GM23338 (cell line): ENCODE results near the gene MUC21. TPM values are rescaled to one million over a fixed set of nuclear protein-coding genes. Genes with fewer than 3 reads are reported as not detected.

Experiments
- ATAC-seq: fragments of 200-7000 bp; cut with Tn5 transposase; 3 replicates; pipeline ENCODE4 v1.9.1; 2020
- DNase-seq: peaks from one replicate; pipeline ENCODE4 v3.0.0-alpha.2; 2015; ENCODE audit warnings: low spot score
- H2AFZ ChIP-seq: fragments of 200-600 bp; sonication (generic); 2 replicates; pipeline ENCODE4 v1.8.0; 2016; ENCODE audit warnings: antibody characterized with exemption, mild to moderate bottlenecking, moderate library complexity
- H3F3A ChIP-seq: fragments of 200-600 bp; sonication (generic); replicated peaks from 2 replicates; pipeline ENCODE4 v1.8.0; 2017; ENCODE audit warnings: antibody characterized with exemption, mixed run types, low read depth
- H3K27ac ChIP-seq: fragments of 200-600 bp; sonication (generic); 2 replicates; pipeline ENCODE4 v1.6.1; 2016; ENCODE audit warnings: low read depth
- H3K27me3 ChIP-seq: fragments of 200-600 bp; sonication (generic); 2 replicates; pipeline ENCODE4 v1.8.0; 2016; ENCODE audit warnings: mild to moderate bottlenecking, mixed run types, moderate library complexity; ENCODE audit not compliant: insufficient read depth
- H3K36me3 ChIP-seq: fragments of 200-600 bp; sonication (generic); 2 replicates; pipeline ENCODE4 v1.8.0; 2016; ENCODE audit warnings: mild to moderate bottlenecking; ENCODE audit not compliant: insufficient read depth
- H3K4me1 ChIP-seq: fragments of 200-600 bp; sonication (generic); 2 replicates; pipeline ENCODE4 v1.8.0; 2016; ENCODE audit warnings: mild to moderate bottlenecking, moderate library complexity; ENCODE audit not compliant: insufficient read depth
- H3K4me2 ChIP-seq: fragments of 200-600 bp; sonication (generic); 2 replicates; pipeline ENCODE4 v1.7.1; 2017; ENCODE audit warnings: mixed run types
- H3K4me3 ChIP-seq: fragments of 200-600 bp; sonication (generic); 2 replicates; pipeline ENCODE4 v1.6.1; 2016; ENCODE audit warnings: mixed run types
- H3K79me2 ChIP-seq: fragments of 200-600 bp; sonication (generic); replicated peaks from 2 replicates; pipeline ENCODE4 v1.8.0; 2017; ENCODE audit warnings: mild to moderate bottlenecking; ENCODE audit not compliant: insufficient read depth
- H3K9me2 ChIP-seq: fragments of 200-600 bp; sonication (generic); 2 replicates; pipeline ENCODE4 v1.8.0; 2017; ENCODE audit not compliant: insufficient read depth
- H4K20me1 ChIP-seq: fragments of 200-600 bp; sonication (generic); replicated peaks from 2 replicates; pipeline ENCODE4 v1.8.0; 2017; ENCODE audit warnings: mild to moderate bottlenecking; ENCODE audit not compliant: insufficient read depth
- H3K27ac Mint-ChIP-seq: 2 replicates; pipeline ENCODE4 v1.8.0; 2020; ENCODE audit warnings: inconsistent platforms, mild to moderate bottlenecking, moderate library complexity, mixed read lengths
- H3K27me3 Mint-ChIP-seq: 3 replicates; pipeline ENCODE4 v1.8.0; 2022; ENCODE audit warnings: low read depth, mild to moderate bottlenecking, moderate library complexity, mixed read lengths, inconsistent platforms; ENCODE audit not compliant: insufficient read depth, poor library complexity
- H3K36me3 Mint-ChIP-seq: 3 replicates; pipeline ENCODE4 v1.8.0; 2021; ENCODE audit warnings: low read depth, mild to moderate bottlenecking, inconsistent platforms, moderate library complexity, mixed read lengths
- H3K4me1 Mint-ChIP-seq: 3 replicates; pipeline ENCODE4 v1.8.0; 2020; ENCODE audit warnings: mild to moderate bottlenecking, inconsistent platforms, mixed read lengths
- H3K4me3 Mint-ChIP-seq: 3 replicates; pipeline ENCODE4 v1.8.0; 2021; ENCODE audit warnings: moderate library complexity, mild to moderate bottlenecking, inconsistent platforms, mixed read lengths
- H3K9me3 Mint-ChIP-seq: 3 replicates; pipeline ENCODE4 v1.8.0; 2020; ENCODE audit warnings: moderate library complexity, mild to moderate bottlenecking, inconsistent platforms, mixed read lengths
- CTCF ChIP-seq, 2 experiments: fragments of 200-600 bp in 1 of 2; sonication (generic) in 1 of 2; conservative IDR thresholded peaks; 2 replicates each; pipeline versions ENCODE4 v1.5.1 to v1.6.1; 2016 to 2017; ENCODE audit warnings: antibody characterized with exemption in 2 of 2, low read depth in 2 of 2, mild to moderate bottlenecking in 2 of 2, moderate library complexity in 1 of 2
- EZH2 ChIP-seq: fragments of 200-600 bp; sonication (generic); IDR thresholded peaks from one replicate; pipeline ENCODE4 v1.8.0; 2017; ENCODE audit warnings: antibody characterized with exemption, mild to moderate bottlenecking, low read depth; ENCODE audit not compliant: unreplicated experiment
- EZH2phosphoT487 ChIP-seq: fragments of 200-600 bp; sonication (generic); IDR thresholded peaks from one replicate; pipeline ENCODE4 v1.8.1; 2018; ENCODE audit warnings: antibody characterized with exemption; ENCODE audit not compliant: unreplicated experiment
- JUNB ChIP-seq: IDR thresholded peaks from one replicate; pipeline ENCODE4 v1.6.1; 2016; ENCODE audit warnings: antibody characterized with exemption; ENCODE audit not compliant: unreplicated experiment
- NANOG ChIP-seq: IDR thresholded peaks from 2 replicates; pipeline ENCODE4 v1.6.1; 2016; ENCODE audit warnings: antibody characterized with exemption, borderline replicate concordance
- POLR2AphosphoS5 ChIP-seq: IDR thresholded peaks from 2 replicates; pipeline ENCODE4 v1.6.1; 2016; ENCODE audit warnings: antibody characterized with exemption, low read depth
- STAT1 ChIP-seq: IDR thresholded peaks from one replicate; pipeline ENCODE4 v1.6.1; 2016; ENCODE audit warnings: antibody characterized with exemption; ENCODE audit not compliant: unreplicated experiment
- ZNF114 ChIP-seq: fragments of 250-450 bp; sonication (Bioruptor Pico); IDR thresholded peaks from 2 replicates; pipeline ENCODE4 v1.5.0; 2020; ENCODE audit warnings: mild to moderate bottlenecking, moderate library complexity
- ZNF331 ChIP-seq: fragments of 250-450 bp; sonication (Bioruptor Pico); IDR thresholded peaks from 2 replicates; pipeline ENCODE4 v1.5.0; 2020; ENCODE audit warnings: low read depth, mild to moderate bottlenecking, moderate library complexity
- ZNF462 ChIP-seq: fragments of 250-450 bp; sonication (Bioruptor Pico); IDR thresholded peaks from 2 replicates; pipeline ENCODE4 v1.5.0; 2020; ENCODE audit warnings: mild to moderate bottlenecking, moderate library complexity
- polyA plus RNA-seq: library from polyadenylated mRNA; unstranded; fragments of >200 nt; fragmentation: Nextera tagmentation; extraction: Ambion mirVana; gene quantifications from 2 replicates; pipeline ENCODE4 v1.2.1, GENCODE V29; 2016
- total RNA-seq: library from RNA; depleted of rRNA; stranded (reverse); fragments of >200 nt; shearing (Covaris generic); gene quantifications from 2 replicates; pipeline ENCODE4 v1.2.3, GENCODE V29; 2014

The MUC21 gene
- total and polyA plus RNA-seq, 2 experiments from 2014 or later: not detected

GRCh38 chr6:30991891-30992290, 8.4 kb downstream of the MUC21 start (continued):
- TF ChIP-seq STAT1 (no peak), ZNF462 (CRISPR knock-in tag) (no peak)

GRCh38 chr6:30997301-30997700, 13.8 kb downstream of the MUC21 start:
- no peaks in the 10 kb centered on the region for H3K4me1 ChIP-seq
- H3K27me3 ChIP-seq: no peaks in the 10 kb centered on the region
- H3K4me3 ChIP-seq: no peak overlapping the region
- H3K9me2 ChIP-seq: peaks cover 3% of the 10 kb centered on the region
- Mint-ChIP-seq H3K4me1 (no peaks in the 10 kb centered on the region), H3K36me3 (peaks cover 11% of the 10 kb centered on the region; the same call in 2 of the 3 replicates), H3K27ac (no peak overlapping the region), H3K4me3 (no peak overlapping the region), H3K27me3 (peaks cover 2% of the 10 kb centered on the region), H3K9me3 (peaks cover 19% of the 10 kb centered on the region)
- DNase-seq: no peak
- H2AFZ ChIP-seq: no peak overlapping the region
- H3K4me2 ChIP-seq: no peak overlapping the region
- H3K36me3 ChIP-seq: no peaks in the 10 kb centered on the region
- no peaks in the 10 kb centered on the region for H3K79me2 ChIP-seq
- no peaks in the 10 kb centered on the region for H4K20me1 ChIP-seq
- H3K27ac ChIP-seq: no peak overlapping the region
- no peaks in the 10 kb centered on the region for H3F3A ChIP-seq
- TF ChIP-seq ZNF114 (CRISPR knock-in tag) (no peak), JUNB (no peak), EZH2 (no peak), EZH2phosphoT487 (no peak), POLR2AphosphoS5 (no peak), ZNF331 (CRISPR knock-in tag) (no peak), CTCF (conservative IDR thresholded peaks at IDR 0.05; ENCODE audit: low read depth in 2 of 2) (no peak), NANOG (no peak)
- no peak for ATAC-seq
